HG02884 (cell line): ENCODE results near the gene ZNF609.

ENCODE experiments used
- ATAC-seq: cut with Tn5 transposase; IDR thresholded peaks from one replicate; pipeline ENCODE4 v1.9.1; 2021; ENCODE audit warnings: mild to moderate bottlenecking, moderate library complexity; ENCODE audit not compliant: unreplicated experiment

ZNF609 gene

DNA sequence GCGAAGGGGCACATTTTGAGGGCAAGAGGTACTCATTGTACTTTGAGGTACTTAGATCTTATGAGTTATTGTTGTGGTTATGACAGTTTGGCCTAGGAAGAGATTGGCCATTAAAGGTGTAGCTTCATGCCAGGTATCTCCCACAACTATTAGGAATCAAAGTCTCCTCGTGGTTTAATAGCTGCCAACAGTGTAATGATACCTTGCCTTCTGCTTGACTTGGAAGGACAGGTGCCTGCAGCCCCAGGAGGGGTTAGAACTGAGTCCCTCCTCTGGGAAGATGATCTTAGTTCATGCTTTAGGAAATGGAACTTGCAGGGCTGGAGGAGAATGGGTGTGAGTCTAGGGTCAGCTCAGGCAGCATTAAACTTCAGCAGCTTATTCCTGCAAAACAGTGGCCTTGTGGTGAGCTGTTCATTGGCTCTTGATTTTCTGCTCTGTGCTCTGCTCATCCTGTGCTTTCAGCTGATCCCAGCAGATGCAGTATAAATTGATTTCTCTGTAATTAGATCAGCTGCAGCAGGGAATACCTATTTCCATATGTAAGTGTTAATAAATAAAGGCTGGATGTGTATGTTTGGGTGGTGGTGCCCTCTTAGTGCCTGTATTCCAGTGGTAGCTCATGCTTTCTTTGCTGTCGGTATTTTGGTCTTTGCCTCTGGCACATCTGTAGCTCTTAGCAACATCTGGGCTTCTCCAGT lies 40.5 kb downstream of the ZNF609 start:
- no peak for ATAC-seq

DNA sequence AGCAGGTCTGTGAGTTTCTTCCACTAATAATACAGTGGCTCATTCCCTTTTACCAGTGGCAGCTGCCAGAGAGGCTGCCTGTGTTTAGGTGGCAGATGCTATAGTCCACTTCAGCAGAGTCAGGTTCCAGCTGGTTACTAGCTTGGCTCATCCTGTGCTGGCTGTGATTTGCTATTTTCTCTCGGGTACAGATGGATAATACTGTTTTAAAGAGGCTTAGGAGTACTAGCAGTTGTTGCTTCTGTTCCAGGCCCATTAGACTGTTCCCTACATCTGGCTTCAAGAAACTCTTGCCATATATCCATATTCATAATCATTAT lies 41.0 kb downstream of the ZNF609 start:
- ATAC-seq = no peak

- no peak for ATAC-seq
Measured at GRCh38 chr15:64502151-64502550, 41.8 kb downstream of the ZNF609 start.

- ATAC-seq = no peak
Measured at GRCh38 chr15:64502551-64502950, 42.2 kb downstream of the ZNF609 start.

GRCh38 chr15:64503197-64503596 lies 42.8 kb downstream of the ZNF609 start:
- ATAC-seq = no peak

DNA sequence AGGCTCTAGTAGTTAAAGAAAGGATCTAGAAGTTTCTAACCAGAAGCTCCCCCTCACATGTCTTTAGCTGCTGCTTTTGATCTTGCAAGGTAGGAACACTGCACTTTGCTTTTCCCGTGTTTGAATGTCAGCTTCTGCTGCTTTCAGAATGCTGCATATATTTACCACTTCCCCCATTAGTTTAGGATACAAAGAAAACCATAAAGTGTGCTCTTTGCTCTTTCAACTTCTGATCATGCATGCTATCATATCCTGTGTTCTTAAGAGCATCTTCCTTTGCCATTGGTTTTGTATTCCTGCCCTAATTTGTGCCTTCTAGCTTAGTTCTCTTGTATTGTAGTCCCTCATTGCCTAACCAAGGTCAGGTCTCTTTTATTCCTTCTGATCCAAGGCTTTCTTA lies 43.3 kb downstream of the ZNF609 start:
- ATAC-seq = no peak

GRCh38 chr15:64507293-64507802 lies 47.0 kb downstream of the ZNF609 start:
- no peak for ATAC-seq

DNA sequence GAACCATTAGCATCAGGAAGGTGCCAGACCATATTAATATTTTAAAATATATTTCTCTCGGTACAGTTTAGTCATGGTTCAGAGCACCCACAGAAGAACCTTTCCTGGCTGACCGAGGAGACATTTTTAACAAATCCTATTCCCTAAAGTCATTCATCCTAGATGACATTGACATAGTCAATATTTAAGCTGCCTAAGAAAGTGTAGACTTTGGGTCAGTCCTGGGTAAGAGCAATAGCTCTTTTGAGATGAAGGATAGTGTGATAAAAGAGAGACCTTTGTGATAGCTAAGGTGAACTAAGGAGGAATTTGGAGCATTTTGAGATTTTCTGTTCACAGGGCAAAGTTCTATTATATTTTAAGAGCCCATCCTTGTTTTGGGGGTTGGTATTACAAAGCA lies 47.5 kb downstream of the ZNF609 start:
- ATAC-seq = no peak

- no peak for ATAC-seq
Measured at GRCh38 chr15:64513823-64514222, 53.4 kb downstream of the ZNF609 start.

- ATAC-seq = no peak
Measured at GRCh38 chr15:64515196-64515595, 54.8 kb downstream of the ZNF609 start.

DNA sequence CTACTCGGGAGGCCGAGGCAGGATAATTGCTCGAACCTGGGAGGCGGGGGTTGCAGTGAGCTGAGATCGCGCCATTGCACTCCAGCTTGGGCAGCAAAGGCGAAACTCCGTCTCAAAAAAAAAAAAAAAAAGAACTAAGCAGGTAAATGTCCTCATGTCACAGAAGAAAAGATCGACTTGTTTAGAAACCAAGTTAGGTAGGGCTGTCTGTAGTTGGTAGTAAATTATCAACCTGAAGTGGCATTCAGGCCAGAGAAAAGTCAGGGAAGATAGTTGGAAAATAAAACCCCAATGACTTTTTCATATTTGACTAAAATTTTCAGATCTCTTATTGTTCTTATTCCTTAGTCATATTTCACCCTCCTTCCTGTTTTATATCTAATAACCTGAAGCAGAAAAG lies 55.4 kb downstream of the ZNF609 start:
- ATAC-seq = no peak

DNA sequence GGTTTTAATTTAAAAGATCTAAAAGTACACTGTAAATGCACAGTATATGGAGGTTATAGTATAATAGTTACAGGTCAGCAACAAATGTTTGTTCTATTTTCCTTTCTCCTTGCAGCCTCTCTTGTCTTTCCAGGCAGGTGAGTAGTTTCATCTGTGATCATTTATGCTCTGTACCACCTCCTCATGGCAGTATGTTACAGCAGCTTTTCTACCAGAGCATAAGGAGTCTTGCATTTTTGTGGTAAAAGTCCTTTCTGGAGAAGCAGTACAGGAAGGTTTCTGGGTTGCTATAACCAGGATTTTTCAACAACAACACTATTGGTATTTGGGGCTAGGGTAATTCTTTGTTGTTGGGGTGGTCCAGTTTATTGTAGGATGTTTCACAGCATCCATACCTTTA lies 59.5 kb downstream of the ZNF609 start:
- ATAC-seq = no peak

DNA sequence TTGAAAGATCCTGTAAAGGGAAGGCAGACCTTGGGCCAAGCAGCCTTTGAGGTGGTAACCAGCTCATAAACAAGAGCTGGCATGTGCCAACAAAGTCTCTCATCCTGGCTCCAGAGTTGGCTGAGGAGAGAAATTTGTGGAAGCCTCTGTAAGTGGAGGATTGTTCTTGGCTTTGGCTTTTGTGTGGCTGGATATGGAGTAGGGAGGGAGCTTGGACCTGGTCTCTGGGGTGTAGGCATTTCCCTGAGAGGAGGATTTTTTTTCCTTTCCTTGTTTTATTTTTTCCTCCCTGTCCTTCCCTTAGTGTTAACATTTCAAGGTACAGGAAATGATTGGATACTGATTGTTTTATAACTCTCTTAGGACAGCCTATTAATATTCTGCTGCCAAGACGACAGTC lies 60.8 kb downstream of the ZNF609 start:
- ATAC-seq = no peak

GRCh38 chr15:64521726-64522164 lies 61.4 kb downstream of the ZNF609 start:
- ATAC-seq = no peak

- ATAC-seq = no peak
Measured at GRCh38 chr15:64522226-64522823, 61.9 kb downstream of the ZNF609 start.

GRCh38 chr15:64523240-64523639 lies 62.9 kb downstream of the ZNF609 start:
- no peak for ATAC-seq

DNA sequence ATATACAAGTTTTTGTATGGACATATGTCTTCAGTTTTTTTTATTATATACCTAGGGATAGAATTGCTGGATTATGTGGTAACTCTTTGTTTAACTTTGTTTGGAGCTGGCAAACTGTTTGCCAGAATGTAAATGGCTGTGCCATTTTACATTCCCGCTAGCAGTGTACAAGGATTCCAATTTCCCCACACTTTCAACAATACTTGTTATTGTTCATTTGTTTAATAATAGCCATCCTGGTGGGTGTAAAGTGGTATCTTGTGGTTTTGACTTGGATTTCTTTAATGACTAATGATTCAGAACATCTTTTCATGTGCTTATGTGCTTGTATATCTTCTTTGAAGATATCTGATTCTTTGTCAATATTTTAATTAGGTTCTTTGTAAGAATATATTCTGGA lies 64.4 kb downstream of the ZNF609 start:
- ATAC-seq = no peak

- ATAC-seq = no peak
Measured at GRCh38 chr15:64525828-64526530, 65.6 kb downstream of the ZNF609 start.

- no peak for ATAC-seq
Measured at GRCh38 chr15:64527263-64527984, 67.0 kb downstream of the ZNF609 start.

DNA sequence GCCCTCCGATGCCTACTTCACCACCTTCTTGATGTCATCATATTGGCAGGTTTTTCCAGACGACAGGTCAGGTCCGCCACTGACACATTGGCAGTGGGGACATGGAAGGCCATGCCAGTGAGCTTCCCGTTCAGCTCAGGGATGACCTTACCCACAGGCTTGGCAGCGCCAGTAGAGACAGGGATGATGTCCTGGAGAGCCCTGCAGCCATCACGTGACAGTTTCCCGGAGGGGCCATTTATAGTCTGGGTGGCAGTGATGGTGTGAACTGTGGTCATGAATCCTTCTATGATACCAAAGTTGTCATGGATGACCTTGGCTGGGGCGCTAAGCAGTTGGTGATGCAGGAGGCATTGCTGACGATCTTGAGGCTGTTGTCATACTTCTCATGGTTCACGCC lies 68.5 kb downstream of the ZNF609 start:
- no peak for ATAC-seq

- ATAC-seq = no peak
Measured at GRCh38 chr15:64530472-64530871, 70.1 kb downstream of the ZNF609 start.

DNA sequence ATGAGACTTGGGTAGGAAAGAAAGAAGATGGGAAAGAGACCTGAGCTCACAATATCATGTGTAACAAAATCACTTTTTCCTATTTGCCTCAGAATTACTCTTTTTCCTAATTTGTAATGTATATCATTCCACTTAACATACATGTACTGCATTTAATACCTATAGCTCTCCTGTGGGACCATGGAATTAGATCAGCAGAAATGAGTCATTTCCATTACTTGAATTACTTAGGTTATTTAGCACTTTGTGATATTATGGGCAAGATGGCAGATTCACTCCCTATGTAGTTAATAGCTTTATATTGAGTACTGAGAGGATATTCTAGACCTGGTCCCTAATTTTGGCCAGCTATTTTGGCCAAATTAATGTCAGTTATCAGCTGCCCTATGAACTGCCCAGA lies 70.5 kb downstream of the ZNF609 start:
- no peak for ATAC-seq
